Neural crest cell (in vitro differentiated cells): ENCODE data around the gene MARCHF9. TPM values are rescaled to one million over a fixed set of nuclear protein-coding genes. Genes with fewer than 3 reads are reported as not detected.
"Not testable (repeated sequence)": the region's sequence is repeated elsewhere in the genome, so short reads cannot be mapped to it uniquely, and the experiment has no call there.

Experiments used
- DNase-seq: peaks from one replicate; pipeline ENCODE4 v3.0.0; 2021; ENCODE audit warnings: low read depth, mixed read lengths, low spot score
- H3K27ac Mint-ChIP-seq: one replicate; pipeline ENCODE4 v1.8.0; 2021; ENCODE audit warnings: mild to moderate bottlenecking, mixed read lengths; ENCODE audit not compliant: unreplicated experiment
- H3K27me3 Mint-ChIP-seq: 2 replicates; pipeline ENCODE4 v1.8.0; 2021; ENCODE audit warnings: low read depth, mild to moderate bottlenecking, mixed read lengths
- H3K36me3 Mint-ChIP-seq: 2 replicates; pipeline ENCODE4 v1.8.0; 2021; ENCODE audit warnings: low read depth, mild to moderate bottlenecking, mixed read lengths
- H3K4me1 Mint-ChIP-seq: 2 replicates; pipeline ENCODE4 v1.8.0; 2021; ENCODE audit warnings: mixed read lengths
- H3K4me3 Mint-ChIP-seq: one replicate; pipeline ENCODE4 v1.8.0; 2021; ENCODE audit warnings: mild to moderate bottlenecking, mixed read lengths
- H3K9me3 Mint-ChIP-seq: 2 replicates; pipeline ENCODE4 v1.8.0; 2021; ENCODE audit warnings: mixed read lengths
- CTCF ChIP-seq: fragments of 200-600 bp; sonication (generic); conservative IDR thresholded peaks from 2 replicates; pipeline ENCODE4 v1.5.0; 2021; ENCODE audit warnings: antibody characterized with exemption, mild to moderate bottlenecking
- total RNA-seq: library from RNA; stranded (reverse); gene quantifications from 2 replicates; pipeline ENCODE4 v1.2.1, GENCODE V29; 2021

Gene MARCHF9
- total RNA-seq, 1 donor from 2014 or later = 18.8 TPM

DNA sequence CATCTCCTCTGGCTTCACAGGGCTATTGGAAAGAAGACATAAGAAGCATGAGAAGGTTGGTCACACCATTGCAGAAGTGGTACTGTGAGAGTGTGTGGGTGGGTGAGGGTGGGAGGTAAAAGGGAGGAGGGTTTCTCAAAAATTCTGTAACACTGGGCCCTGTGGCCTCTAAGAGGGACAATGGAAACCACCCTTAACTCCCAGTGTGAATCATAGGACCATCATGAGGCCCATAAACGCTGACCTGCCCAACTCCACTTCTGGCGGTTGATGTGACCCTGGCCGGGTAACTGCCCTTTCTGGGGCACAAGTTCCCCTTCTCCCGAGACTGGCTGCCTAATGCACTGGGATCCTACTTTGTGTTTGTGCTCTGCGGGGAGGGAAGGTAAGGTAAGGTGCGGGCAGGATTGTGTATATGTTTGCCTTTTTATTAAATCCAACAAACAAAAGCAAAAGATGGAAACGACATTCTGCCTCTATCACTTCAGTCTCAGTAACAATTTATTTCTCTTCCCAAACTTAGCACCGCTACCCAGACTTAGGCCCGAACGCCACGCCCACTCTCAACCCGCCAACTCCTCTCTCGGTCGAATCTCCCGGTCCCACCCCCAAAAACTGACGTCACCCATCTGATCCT lies 16.5 kb downstream of the MARCHF9 start:
- TF ChIP-seq CTCF = no peak
- H3K4me3 Mint-ChIP-seq = peak overlapping the region; percentile 99
- no peaks in the 10 kb centered on the region for H3K9me3 Mint-ChIP-seq
- H3K27ac Mint-ChIP-seq = peak overlapping the region; percentile 100
- peaks cover 14% of the 10 kb centered on the region for H3K36me3 Mint-ChIP-seq
- H3K27me3 Mint-ChIP-seq = peaks cover 32% of the 10 kb centered on the region
- DNase-seq = peak; percentile 75
- peaks cover 28% of the 10 kb centered on the region for H3K4me1 Mint-ChIP-seq

- Mint-ChIP-seq H3K4me3 (peak within 1 kb of the TSS; percentile 99), H3K4me1 (peaks cover 22% of the 10 kb centered on the region), H3K27ac (peak within 1 kb of the TSS; percentile 100), H3K27me3 (peaks cover 26% of the 10 kb centered on the region), H3K9me3 (no peaks in the 10 kb centered on the region), H3K36me3 (peaks cover 14% of the 10 kb centered on the region)
- TF ChIP-seq CTCF = no peak
- DNase-seq = peak; percentile 89
These were observed 17.0 kb downstream of the MARCHF9 start, which contains the start of gene METTL1 for GRCh38 chr12:57771873-57772428. Gene METTL1 (minus strand): TSS chr12:57772105. CDS start chr12:57772083, 22 bp downstream.

DNA sequence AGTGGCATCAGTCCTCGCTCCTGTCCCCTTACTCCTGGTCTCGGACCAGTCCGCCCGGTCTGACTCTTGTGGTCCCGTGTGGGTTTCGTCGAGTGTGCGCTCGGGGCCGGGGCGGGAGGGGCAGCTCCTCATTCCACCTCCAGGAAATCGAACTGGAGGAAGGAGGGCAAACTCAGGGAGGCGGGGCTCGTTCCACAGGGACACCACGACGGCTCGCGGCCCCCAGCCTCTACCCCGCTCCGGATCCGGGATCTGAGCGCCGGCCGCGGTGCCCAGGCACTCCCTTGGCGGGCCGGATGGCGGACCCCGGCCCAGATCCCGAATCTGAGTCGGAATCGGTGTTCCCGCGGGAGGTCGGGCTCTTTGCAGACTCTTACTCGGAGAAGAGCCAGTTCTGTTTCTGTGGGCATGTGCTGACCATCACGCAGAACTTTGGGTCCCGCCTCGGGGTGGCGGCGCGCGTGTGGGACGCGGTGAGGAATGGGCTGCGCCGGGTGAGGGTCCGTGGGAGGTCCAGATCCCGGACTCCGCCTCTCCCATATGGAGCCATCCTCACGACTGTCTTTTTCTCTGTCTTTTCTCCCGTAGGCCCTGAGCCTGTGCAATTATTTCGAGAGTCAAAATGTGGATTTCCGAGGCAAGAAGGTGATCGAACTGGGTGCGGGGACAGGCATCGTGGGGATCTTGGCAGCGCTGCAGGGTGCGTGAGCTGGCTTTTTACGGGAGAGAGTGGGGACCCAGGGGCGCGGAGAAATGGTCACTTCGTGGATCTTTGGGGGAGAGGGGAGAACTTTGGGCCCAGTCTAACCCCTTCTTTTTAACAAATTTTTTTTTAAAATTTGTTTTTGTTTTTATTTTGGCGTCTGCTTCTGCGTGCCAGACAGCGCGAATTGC lies 17.8 kb downstream of the MARCHF9 start, which contains the start of gene EEF1AKMT3:
Gene EEF1AKMT3, plus strand, starts transcription at position 186 of the 894 bp plus-strand sequence. Its CDS starts 111 bp downstream, at position 297.
- no peaks in the 10 kb centered on the region for H3K9me3 Mint-ChIP-seq
- peak within 1 kb of the TSS; percentile 99 for H3K4me3 Mint-ChIP-seq
- H3K27me3 Mint-ChIP-seq = peaks cover 19% of the 10 kb centered on the region
- peaks cover 14% of the 10 kb centered on the region for H3K36me3 Mint-ChIP-seq
- DNase-seq = peak; percentile 34
- peak within 1 kb of the TSS; percentile 100 for H3K27ac Mint-ChIP-seq
- peaks cover 21% of the 10 kb centered on the region for H3K4me1 Mint-ChIP-seq
- TF ChIP-seq CTCF = no peak

DNA sequence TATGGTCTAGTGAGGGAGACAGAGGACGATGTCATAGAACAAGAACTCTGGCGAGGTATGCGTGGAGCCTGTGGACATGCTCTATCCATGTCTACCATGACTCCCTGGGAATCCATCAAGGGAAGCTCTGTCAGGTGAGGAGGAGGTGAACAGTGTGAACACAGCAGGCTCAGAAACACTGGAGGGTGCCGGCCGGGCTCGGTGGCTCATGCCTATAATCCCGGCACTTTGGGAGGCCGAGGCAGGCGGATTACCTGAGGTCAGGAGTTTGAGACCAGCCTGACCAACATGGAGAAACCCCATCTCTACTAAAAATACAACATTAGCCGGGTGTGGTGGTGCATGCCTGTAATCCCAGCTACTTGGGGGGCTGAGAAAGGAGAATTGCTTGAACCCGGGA lies 19.7 kb downstream of the MARCHF9 start:
- not testable (repeated sequence) for H3K36me3 Mint-ChIP-seq, H3K27me3 Mint-ChIP-seq, DNase-seq, H3K9me3 Mint-ChIP-seq, H3K27ac Mint-ChIP-seq
- peaks cover 21% of the 10 kb centered on the region for H3K4me1 Mint-ChIP-seq
- peak overlapping the region; percentile 74 for H3K4me3 Mint-ChIP-seq

GRCh38 chr12:57775044-57775443 lies 20.1 kb downstream of the MARCHF9 start:
- Mint-ChIP-seq H3K9me3 (no peaks in the 10 kb centered on the region), H3K36me3 (peaks cover 7% of the 10 kb centered on the region), H3K4me3 (peak overlapping the region; percentile 71), H3K27ac (no peak overlapping the region), H3K27me3 (peaks cover 6% of the 10 kb centered on the region), H3K4me1 (peaks cover 21% of the 10 kb centered on the region)
- TF ChIP-seq CTCF = no peak
- DNase-seq = no peak
